ENCODE measurements around the gene MSRB3.

DNA sequence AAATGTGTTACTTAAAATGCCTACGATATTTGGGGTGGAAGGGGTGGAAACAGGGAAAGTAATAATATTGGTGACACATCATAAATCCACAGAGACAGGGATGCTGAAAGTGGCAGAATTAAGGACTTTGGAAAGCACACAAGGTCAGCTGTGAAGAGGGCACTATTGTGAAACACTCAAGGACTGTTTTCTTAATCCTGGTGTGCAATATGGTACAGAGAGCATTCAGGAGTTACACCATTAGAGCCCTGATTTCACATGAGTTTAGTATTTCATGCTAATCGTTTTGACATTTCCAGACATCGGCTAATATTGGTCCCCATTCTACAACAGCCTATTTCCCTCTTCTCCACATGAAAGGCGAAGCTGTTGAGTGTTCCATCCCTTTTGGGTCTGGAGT lies 219.2 kb downstream of the MSRB3 start:
- TF ChIP-seq, protein P1, sequence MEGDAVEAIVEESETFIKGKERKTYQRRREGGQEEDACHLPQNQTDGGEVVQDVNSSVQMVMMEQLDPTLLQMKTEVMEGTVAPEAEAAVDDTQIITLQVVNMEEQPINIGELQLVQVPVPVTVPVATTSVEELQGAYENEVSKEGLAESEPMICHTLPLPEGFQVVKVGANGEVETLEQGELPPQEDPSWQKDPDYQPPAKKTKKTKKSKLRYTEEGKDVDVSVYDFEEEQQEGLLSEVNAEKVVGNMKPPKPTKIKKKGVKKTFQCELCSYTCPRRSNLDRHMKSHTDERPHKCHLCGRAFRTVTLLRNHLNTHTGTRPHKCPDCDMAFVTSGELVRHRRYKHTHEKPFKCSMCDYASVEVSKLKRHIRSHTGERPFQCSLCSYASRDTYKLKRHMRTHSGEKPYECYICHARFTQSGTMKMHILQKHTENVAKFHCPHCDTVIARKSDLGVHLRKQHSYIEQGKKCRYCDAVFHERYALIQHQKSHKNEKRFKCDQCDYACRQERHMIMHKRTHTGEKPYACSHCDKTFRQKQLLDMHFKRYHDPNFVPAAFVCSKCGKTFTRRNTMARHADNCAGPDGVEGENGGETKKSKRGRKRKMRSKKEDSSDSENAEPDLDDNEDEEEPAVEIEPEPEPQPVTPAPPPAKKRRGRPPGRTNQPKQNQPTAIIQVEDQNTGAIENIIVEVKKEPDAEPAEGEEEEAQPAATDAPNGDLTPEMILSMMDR (IDR thresholded peaks at IDR 0.05; ENCODE audit: insufficient read depth, low read length, poor library complexity, severe bottlenecking), result no peak
- TF ChIP-seq EZH2phosphoT487 (conservative IDR thresholded peaks at IDR 0.05; ENCODE audit: low read length), result no peak
